ENCODE measurements around the gene CYP27B1. TPM values are rescaled to one million over a fixed set of nuclear protein-coding genes. Genes with fewer than 3 reads are reported as not detected.

The CYP27B1 gene
- total RNA-seq, 1 donor: 0.45 TPM

- DNase-seq (ENCODE audit: low read depth): no peak
- TF ChIP-seq CTCF (IDR thresholded peaks at IDR 0.05; ENCODE audit: insufficient read depth, low read length): no peak
- no peak overlapping the region for H3K4me3 ChIP-seq (ENCODE audit: low read depth, low read length)
Measured at GRCh38 chr12:57811028-57811755, 44.3 kb upstream of the CYP27B1 start.

DNA sequence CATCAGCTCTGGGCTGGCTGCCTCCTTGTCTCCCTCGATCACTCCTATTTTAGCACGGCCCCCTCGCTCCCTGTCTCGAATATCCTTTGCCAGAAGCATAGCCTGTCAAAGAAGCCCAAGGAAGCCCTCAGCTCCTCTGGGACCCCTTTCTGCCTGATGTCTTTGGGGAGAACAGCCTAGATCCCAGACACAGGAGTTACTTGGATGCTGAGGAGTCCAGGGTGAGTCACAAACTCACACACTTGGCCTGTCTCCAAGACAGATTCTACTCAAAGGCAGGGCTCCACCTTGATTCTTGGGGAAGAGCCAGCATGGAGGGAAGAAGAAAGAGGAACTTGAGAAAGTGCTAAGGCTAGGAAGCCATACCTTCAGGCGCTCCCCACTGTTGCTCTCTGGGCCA is 43.6 kb upstream of the CYP27B1 start:
- TF ChIP-seq CTCF (IDR thresholded peaks at IDR 0.05; ENCODE audit: insufficient read depth, low read length): no peak
- DNase-seq (ENCODE audit: low read depth): peak; percentile 87
- no peak overlapping the region for H3K4me3 ChIP-seq (ENCODE audit: low read depth, low read length)

- no peak overlapping the region for H3K4me3 ChIP-seq (ENCODE audit: low read depth, low read length)
- TF ChIP-seq CTCF (IDR thresholded peaks at IDR 0.05; ENCODE audit: insufficient read depth, low read length): no peak
- no peak for DNase-seq (ENCODE audit: low read depth)
Measured at GRCh38 chr12:57809425-57809824, 42.5 kb upstream of the CYP27B1 start.

- DNase-seq (ENCODE audit: low read depth): no peak
- no peak overlapping the region for H3K4me3 ChIP-seq (ENCODE audit: low read depth, low read length)
- no peak for TF ChIP-seq CTCF (IDR thresholded peaks at IDR 0.05; ENCODE audit: insufficient read depth, low read length)
Measured at GRCh38 chr12:57808351-57808750, 41.5 kb upstream of the CYP27B1 start.

DNA sequence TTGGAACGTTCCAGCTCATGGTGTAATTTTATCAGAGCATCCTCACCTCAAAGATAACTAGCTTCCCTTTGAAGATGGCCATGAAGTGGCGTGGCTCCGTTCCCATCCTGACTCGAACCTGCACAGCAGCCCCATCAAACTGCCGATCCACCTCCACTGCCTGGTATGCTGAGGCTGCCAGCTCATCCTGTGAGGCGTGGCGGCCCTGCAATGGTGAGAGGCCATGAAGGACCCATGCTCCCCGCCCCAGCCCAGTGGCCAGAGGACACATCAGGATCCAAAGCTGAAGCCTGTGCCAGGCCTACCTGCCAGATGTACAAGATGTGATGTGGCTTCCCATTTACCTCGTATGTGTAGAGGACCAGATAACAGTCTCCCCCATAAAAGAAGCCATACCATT is 40.4 kb upstream of the CYP27B1 start:
- H3K4me3 ChIP-seq (ENCODE audit: low read depth, low read length): no peak overlapping the region
- TF ChIP-seq CTCF (IDR thresholded peaks at IDR 0.05; ENCODE audit: insufficient read depth, low read length): no peak
- no peak for DNase-seq (ENCODE audit: low read depth)

GRCh38 chr12:57806677-57807076 is 39.8 kb upstream of the CYP27B1 start:
- no peak for TF ChIP-seq CTCF (IDR thresholded peaks at IDR 0.05; ENCODE audit: insufficient read depth, low read length)
- no peak for DNase-seq (ENCODE audit: low read depth)
- H3K4me3 ChIP-seq (ENCODE audit: low read depth, low read length): no peak overlapping the region

Measured in fibroblast of the aortic adventitia (primary cell).